ENCODE data around the gene AGPS.
"Not testable (repeated sequence)": the region's sequence is repeated elsewhere in the genome, so short reads cannot be mapped to it uniquely, and the experiment has no call there.

Gene AGPS

DNA sequence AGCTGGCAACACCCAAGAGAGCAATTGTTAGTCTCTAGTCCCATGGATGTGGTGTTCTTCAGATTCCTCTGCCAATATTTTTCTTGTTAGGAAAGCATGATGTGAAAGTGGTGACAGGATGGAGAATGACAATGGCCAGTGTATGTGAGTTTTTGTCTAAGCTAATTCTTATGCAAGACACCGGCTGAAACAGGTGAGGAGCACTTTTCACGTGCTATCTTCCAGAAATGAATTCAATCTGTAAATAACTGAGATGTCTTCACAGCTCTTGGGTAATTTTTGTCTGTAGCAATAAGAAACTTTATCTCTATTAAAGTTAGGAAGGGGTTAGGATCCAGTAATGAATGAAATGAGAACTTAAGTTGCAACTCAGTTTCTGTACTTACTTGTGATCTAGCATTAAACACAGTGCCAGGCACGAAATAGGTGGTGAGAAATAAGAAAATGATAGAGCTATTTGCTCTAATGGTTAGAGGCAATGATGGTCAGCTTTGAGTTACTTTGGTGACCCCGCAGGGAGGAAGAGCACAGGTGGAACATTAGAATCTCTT is 676 bp upstream of the AGPS start:
- no peak for DNase-seq

DNA sequence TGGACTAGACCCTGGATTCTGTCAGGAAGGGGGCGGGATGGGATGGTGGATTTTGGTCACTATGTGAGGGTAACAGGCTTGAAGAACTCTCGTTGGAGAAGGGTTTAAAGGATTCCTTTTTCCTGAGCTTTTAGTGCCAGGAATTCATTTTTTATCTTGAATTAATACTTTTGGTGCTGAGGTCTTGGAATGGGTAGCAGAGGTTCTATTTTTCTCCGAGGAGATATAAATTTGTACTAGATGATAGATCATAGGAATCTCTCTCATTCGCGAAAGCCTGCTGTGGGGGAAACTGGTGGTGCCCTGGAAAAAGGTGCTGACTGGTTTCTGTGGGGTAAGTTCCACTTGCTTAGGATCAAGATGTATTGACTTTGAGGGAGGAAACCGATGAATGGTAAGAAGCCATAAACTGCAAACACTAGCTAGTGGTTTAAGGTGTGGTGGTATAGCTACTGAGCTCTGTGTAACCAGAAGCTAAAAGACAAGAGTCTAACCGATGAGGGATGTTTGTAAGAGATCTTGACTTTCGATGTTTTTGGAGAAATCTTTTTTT is 706 bp downstream of the AGPS start:
- DNase-seq, result peak in 1 of 2 donors; percentile 14

DNA sequence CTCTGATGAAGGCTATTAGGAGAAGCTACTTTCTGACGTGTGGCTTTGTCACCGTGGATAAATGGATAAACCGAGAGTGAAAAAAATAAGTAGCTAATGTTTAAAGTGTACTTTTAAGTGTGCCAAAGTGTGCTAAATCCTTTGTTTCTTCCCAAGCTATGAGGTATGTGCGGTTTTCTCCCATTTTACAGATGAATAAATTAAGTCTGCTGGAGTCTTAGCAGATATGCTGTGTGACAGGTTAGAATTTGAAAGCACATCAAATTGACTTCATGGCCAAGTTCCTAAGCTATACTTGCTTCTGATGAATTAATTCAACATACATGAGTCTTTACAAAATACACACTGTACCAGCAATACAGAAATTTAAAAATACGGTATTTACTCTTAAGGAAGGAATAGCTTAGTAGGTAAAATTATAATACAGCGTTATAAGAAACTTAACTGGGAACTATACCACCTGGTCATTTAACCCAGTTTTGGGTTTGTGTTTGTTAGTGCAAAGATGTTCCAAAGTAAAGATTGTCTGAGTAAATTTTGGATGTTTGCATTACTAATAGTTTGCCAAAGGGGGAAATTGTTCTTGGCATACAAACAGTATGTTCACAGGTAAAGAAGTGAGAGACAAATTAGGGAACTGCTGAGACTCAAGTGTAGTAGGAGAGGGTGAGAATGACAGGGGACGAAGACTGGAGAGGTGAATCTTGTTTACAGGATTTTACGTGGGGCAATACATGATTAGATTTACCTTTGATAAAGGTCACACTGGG is 1.4 kb downstream of the AGPS start:
- DNase-seq, result no peak

- no peak for DNase-seq
These were observed 2.0 kb downstream of the AGPS start for GRCh38 chr2:177394594-177394973.

GRCh38 chr2:177395351-177396065 is 2.9 kb downstream of the AGPS start:
- DNase-seq, result no peak

GRCh38 chr2:177396703-177397460 is 4.3 kb downstream of the AGPS start:
- DNase-seq, result no peak

DNA sequence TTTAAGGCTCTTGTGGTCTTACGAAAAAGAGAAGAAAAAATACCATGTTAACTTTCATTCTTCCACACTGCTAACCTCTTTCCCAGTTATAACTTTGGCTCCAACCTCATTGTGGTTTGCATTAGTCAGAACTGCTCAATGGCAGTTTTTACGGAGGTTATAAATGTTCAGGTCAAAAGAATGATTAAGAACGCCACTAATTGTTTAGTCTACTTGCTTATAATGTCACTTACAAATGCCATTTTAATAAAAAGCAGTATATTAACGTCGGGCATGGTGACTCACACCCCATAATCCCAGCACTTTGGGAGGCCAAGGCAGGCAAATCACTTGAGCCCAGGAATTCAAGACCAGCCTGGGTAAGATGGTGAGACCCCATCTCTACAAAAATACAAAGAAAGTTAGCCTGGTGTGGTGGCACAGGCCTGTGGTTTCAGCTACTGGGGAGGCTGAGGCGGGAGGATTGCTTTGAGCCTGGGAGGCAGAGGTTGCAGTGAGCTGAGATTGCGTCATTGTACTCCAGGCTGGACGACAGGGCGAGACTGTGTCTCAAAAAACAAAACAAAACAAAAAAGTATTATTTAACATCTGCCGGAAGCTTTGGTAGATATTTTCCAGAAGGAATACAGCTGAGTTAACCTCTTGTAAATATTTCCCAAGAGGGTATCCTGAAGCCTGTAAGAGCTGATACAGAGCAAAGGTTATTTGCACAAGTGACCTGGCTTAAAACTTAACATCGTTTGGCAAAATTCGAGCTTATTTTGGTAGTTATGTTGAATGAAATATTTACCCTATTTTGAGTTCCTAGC is 5.1 kb downstream of the AGPS start:
- DNase-seq, result no peak

GRCh38 chr2:177398290-177398683 is 5.7 kb downstream of the AGPS start:
- DNase-seq, result no peak

DNA sequence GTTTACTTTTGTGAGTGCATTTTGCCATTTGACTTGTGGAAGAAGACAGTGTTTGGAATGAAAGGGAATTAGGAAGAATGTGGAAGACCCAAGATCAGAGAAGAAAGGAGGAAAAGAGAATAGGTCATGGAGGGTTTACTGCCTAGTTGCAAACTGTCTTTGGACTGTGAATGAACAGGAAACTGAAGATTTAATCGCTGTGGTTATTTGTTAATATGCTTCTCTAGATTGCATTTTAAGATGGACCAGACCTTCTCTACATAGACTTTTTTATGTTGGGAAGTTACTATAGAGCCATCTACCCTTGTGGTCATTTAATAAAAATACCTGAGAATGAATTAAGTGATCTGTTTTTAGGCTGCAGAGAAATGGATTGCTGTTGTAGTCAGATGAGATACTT is 6.2 kb downstream of the AGPS start:
- no peak for DNase-seq

GRCh38 chr2:177399376-177399775 is 6.8 kb downstream of the AGPS start:
- no peak for DNase-seq

GRCh38 chr2:177400337-177400923 is 7.9 kb downstream of the AGPS start:
- DNase-seq, result no peak

- no peak for DNase-seq
These were observed 9.5 kb downstream of the AGPS start for GRCh38 chr2:177402096-177402495.

- DNase-seq, result no peak
These were observed 11.3 kb downstream of the AGPS start for GRCh38 chr2:177403838-177404237.

DNA sequence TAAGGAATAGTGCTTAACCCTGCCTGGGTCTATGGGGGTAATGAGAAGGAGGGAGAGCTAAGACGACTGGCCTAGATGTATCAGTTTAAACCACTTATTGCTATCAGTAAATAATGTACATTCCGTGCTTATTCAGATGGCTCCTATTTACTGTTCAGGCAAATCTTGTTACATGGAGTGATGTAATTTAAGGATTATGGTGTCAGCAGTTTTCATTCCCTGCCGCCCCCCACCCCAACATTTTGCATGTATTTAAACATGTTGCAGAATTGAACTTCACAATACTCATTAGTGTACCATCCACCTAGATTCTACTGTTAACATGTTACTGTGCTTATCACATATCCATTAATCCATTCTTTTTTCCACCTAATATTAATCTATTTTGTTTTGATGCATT is 11.7 kb downstream of the AGPS start:
- DNase-seq, result no peak

GRCh38 chr2:177405029-177405692 is 12.6 kb downstream of the AGPS start:
- no peak for DNase-seq

DNA sequence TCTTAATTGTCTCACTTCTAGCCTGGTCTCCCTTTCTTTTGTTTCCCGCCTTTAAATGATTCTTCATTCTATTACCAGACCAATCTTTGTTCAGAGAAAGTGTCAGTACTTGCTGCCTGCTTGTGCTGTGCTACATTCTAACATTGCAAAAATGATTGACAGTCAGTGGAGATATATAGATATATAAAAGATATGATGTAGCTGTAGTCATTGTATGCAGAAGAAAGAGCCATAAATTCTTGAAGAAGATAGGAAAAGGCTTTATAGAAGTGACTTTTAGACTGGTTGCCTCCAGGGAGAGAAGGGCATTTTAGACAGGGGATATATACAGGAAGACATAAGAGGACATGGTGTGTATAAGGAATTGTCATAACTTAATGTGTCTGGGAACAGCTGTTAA is 13.6 kb downstream of the AGPS start:
- DNase-seq, result no peak

- DNase-seq, result no peak
These were observed 14.5 kb downstream of the AGPS start for GRCh38 chr2:177407031-177407430.

GRCh38 chr2:177410629-177411028 is 18.1 kb downstream of the AGPS start:
- not testable (repeated sequence) for DNase-seq

DNA sequence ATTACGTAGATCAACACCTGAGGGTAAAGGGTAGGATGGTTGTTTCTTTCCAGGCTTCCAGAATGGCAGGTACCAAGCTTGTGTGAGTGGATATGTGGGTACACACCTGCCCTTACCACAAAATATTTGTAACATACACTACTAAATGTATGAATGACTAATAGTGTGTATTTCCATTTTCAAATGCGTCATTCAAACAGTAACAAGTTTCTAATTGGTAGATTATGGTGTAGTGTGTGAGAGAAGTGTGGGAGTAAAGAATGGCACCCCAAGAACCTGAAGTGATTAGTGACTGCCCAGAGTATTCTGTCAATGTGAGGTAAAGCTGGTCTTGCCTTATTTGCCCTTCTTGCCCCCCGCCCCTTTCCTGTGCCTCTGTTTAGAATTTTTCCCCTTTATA is 21.1 kb downstream of the AGPS start:
- no peak for DNase-seq

GRCh38 chr2:177419274-177419673 is 26.7 kb downstream of the AGPS start:
- no peak for DNase-seq

- no peak for DNase-seq
These were observed 29.7 kb downstream of the AGPS start for GRCh38 chr2:177422271-177422670.
